ENCODE data around the gene RNF183.

- TF ChIP-seq CTCF (IDR thresholded peaks at IDR 0.05) (no peak), POLR2A (IDR thresholded peaks at IDR 0.05) (no peak)
Measured at GRCh38 chr9:113247640-113248039, 55.5 kb downstream of the RNF183 start.

All from Peyer's patch (tissue), 4 donors.